ENCODE measurements around the gene GALNT9. TPM values are rescaled to one million over a fixed set of nuclear protein-coding genes. Genes with fewer than 3 reads are reported as not detected.
"Not testable (repeated sequence)": the region's sequence is repeated elsewhere in the genome, so short reads cannot be mapped to it uniquely, and the experiment has no call there.

GALNT9 gene
- polyA plus RNA-seq, 1 donor: 4.5 TPM

DNA sequence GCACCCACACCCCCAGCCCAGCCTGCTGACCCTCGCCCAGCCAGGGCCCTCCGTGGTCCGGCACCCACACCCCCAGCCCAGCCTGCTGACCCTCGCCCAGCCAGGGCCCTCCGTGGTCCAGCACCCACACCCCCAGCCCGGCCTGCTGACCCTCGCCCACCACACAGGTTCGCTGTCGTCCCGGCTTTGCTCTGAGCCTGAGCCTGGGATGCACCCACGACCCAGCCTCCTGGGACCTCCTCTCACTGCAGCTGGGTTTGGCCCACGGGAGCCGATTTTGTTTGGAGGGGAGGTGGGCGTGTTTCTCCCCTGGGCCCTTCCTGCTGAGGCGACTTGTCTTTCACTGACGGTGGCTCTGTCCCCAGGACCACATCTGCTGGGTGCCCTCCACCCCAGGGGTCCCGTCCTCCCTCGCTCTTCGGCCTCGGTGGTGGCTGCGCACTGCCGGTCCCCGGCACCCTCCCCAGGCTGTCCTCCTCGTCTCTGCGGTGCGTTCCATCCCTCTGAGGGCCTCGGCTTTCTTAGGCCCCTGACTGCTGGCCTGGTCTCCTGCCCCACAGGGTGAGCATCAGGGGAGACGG is 83.8 kb downstream of the GALNT9 start:
- Histone ChIP-seq H3K27me3 (ENCODE audit: control insufficient read depth, insufficient read depth, low read length) (no peaks in the 10 kb centered on the region), H3K9me3 (ENCODE audit: control insufficient read depth, low read depth, low read length) (peaks cover 14% of the 10 kb centered on the region), H3K27ac (ENCODE audit: low read length) (no peak overlapping the region), H3K4me1 (ENCODE audit: control insufficient read depth, insufficient read depth, low read length) (no peaks in the 10 kb centered on the region), H3K4me3 (ENCODE audit: low read length) (no peak overlapping the region), H3K36me3 (ENCODE audit: control insufficient read depth, insufficient read depth, low read length) (no peaks in the 10 kb centered on the region)
- WGBS (ENCODE audit: insufficient coverage, low lambda C conversion rate): no CpG with 5 or more reads among the region's 28 CpGs
- DNase-seq: no peak

DNA sequence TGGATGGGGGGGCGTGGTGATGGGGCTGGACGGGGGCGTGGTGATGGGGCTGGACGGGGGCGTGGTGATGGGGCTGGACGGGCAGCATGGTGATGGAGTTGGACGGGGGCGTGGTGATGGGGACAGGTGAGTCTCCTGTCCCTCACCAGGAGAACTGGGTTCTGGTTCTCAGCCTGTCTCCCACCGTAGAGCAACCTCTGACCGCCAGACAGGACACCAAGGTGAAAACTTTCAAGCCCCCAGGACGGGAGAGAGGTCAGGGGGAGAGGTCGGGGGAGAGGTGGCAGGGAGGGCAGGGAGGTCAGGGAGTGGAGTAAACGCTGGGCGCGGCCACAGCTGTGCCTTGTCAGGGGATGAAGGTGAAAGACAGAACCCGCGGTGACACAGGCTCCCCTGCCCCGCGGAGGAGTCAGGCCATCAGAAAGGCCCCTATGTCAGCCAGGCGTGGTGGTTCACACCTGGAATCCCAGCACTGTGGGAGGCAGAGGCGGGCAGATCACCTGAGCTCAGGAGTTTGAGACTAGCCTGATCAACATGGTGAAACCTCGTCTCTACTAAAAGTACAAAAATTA is 84.6 kb downstream of the GALNT9 start:
- Histone ChIP-seq H3K27ac (ENCODE audit: low read length) (no peak overlapping the region), H3K4me3 (ENCODE audit: low read length) (no peak overlapping the region), H3K9me3 (ENCODE audit: control insufficient read depth, low read depth, low read length) (peaks cover 15% of the 10 kb centered on the region), H3K27me3 (ENCODE audit: control insufficient read depth, insufficient read depth, low read length) (no peaks in the 10 kb centered on the region), H3K36me3 (ENCODE audit: control insufficient read depth, insufficient read depth, low read length) (no peaks in the 10 kb centered on the region), H3K4me1 (ENCODE audit: control insufficient read depth, insufficient read depth, low read length) (peaks cover 4% of the 10 kb centered on the region)
- no peak for DNase-seq
- WGBS (ENCODE audit: insufficient coverage, low lambda C conversion rate): no CpG with 5 or more reads among the region's 22 CpGs

DNA sequence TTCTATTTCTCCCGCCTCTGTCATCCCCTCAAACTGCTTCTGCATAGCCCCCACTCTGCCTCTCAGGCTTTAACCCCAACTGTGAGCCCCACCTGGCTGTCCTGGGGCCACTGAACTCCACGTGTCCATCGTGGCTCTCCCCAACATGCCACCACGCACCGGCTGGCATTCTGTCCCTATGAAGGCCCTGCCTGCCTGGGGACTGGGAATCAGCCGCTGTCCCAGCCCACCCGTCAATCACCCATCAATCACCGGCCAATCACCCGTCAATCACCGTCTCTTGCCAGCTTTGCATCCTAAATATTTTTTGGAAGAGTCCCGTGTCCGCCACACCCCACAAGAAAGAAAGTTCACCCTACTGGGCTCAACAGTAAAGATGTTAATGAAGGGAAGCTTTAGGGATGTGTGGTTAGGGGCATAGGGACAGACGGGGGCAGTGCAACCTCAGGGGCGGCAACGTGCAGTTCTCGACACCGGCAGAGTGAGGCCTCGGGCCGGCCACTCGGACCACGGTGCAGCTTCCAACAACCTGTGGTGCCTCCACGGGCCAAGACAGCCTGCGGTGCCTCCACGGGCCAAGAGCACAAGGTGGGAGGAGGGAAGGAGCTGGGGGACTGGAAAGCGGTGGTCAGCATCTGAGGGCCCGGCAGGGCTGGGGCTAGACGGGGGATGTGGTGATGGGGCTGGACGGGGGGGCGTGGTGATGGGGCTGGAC is 85.6 kb downstream of the GALNT9 start:
- DNase-seq: no peak
- WGBS (ENCODE audit: insufficient coverage, low lambda C conversion rate): 87% methylated on average over 5 of the region's 29 CpGs
- peaks cover 11% of the 10 kb centered on the region for H3K4me1 ChIP-seq (ENCODE audit: control insufficient read depth, insufficient read depth, low read length)
- no peaks in the 10 kb centered on the region for H3K27me3 ChIP-seq (ENCODE audit: control insufficient read depth, insufficient read depth, low read length)
- H3K36me3 ChIP-seq (ENCODE audit: control insufficient read depth, insufficient read depth, low read length): no peaks in the 10 kb centered on the region
- peaks cover 15% of the 10 kb centered on the region for H3K9me3 ChIP-seq (ENCODE audit: control insufficient read depth, low read depth, low read length)
- H3K4me3 ChIP-seq (ENCODE audit: low read length): no peak overlapping the region
- H3K27ac ChIP-seq (ENCODE audit: low read length): no peak overlapping the region

DNA sequence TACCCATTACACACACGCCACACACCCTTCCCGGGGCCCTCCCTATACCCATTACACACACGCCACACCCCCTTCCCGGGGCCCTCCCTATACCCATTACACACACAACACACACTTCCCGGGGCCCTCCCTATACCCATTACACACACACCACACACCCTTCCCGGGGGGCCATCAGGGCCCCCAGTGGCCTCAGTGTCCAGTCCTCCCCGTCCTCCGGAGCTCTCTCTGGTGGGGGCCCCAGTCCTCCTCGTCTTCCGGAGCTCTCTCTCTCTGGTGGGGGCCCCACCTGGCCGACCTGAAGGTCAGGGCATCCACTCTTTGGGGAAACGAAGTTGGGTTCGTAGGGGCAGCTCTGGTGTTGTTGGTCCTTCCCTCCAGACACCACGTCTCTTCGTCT is 86.2 kb downstream of the GALNT9 start:
- DNase-seq; H3K27me3 ChIP-seq (ENCODE audit: control insufficient read depth, insufficient read depth, low read length); H3K36me3 ChIP-seq (ENCODE audit: control insufficient read depth, insufficient read depth, low read length); H3K27ac ChIP-seq (ENCODE audit: low read length); H3K4me3 ChIP-seq (ENCODE audit: low read length): not testable (repeated sequence)
- 100% methylated on average over 2 of the region's 15 CpGs for WGBS (ENCODE audit: insufficient coverage, low lambda C conversion rate)
- H3K4me1 ChIP-seq (ENCODE audit: control insufficient read depth, insufficient read depth, low read length): peaks cover 11% of the 10 kb centered on the region
- peaks cover 15% of the 10 kb centered on the region for H3K9me3 ChIP-seq (ENCODE audit: control insufficient read depth, low read depth, low read length)

DNA sequence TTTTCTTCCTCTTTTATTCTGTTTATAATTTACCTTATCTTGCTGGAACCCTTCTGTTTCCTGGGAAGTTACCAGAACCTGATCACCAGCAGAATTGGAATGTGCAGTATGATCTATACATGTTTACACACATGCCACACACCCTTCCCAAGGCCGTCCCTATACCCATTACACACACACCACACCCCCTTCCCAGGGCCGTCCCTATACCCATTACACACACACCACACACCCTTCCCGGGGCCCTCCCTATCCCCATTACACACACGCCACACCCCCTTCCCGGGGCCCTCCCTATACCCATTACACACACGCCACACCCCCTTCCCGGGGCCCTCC is 88.8 kb downstream of the GALNT9 start:
- not testable (repeated sequence) for H3K36me3 ChIP-seq (ENCODE audit: control insufficient read depth, insufficient read depth, low read length); H3K27me3 ChIP-seq (ENCODE audit: control insufficient read depth, insufficient read depth, low read length); DNase-seq
- Histone ChIP-seq H3K4me3 (ENCODE audit: low read length) (peak overlapping the region; percentile 31), H3K27ac (ENCODE audit: low read length) (peak overlapping the region; percentile 90), H3K9me3 (ENCODE audit: control insufficient read depth, low read depth, low read length) (peaks cover 25% of the 10 kb centered on the region), H3K4me1 (ENCODE audit: control insufficient read depth, insufficient read depth, low read length) (peaks cover 11% of the 10 kb centered on the region)
- WGBS (ENCODE audit: insufficient coverage, low lambda C conversion rate): no CpG with 5 or more reads among the region's 7 CpGs

DNA sequence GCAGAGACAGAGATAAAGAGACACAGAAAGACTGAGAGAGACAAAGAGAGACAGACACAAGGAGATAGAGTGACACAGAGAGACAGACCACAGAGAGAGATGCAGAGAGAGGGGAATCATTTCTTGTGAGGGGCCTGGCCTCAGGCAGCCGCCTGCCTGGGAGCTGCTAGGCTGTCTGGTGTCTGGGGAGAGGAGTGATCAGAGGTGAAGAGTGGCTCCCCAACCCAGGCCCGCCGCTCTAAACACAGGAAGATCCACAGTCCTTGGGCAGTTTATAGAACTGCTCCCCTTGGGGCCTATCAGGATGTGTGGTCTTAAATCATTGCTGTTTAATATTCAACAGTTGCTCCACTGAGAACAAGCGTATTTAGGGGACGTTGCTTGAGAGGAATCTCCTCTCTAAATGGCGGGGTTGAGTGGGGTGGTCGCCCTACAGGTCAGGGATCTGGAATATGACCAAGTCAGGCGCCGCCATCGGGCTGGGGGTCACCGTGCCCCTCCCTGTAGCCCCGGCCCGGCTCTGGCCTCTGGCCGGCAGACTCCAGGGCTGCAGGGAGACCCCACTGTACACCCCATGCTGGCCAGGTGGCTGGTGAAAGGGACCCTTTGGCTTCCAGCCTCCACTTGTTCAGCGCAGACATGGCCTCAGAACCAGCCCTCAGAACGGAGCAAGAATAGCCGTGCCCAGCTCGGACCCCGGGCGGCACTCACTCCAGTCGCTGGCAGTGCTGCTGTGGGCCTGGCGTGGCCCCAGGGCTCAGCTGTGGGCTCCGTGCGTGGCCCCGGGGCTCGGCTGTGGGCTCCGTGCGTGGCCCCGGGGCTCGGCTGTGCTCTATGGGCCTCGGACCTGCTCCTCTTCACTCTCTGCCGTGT is 89.4 kb downstream of the GALNT9 start:
- Histone ChIP-seq H3K4me1 (ENCODE audit: control insufficient read depth, insufficient read depth, low read length) (peaks cover 11% of the 10 kb centered on the region), H3K27ac (ENCODE audit: low read length) (peak overlapping the region; percentile 90), H3K27me3 (ENCODE audit: control insufficient read depth, insufficient read depth, low read length) (no peaks in the 10 kb centered on the region), H3K9me3 (ENCODE audit: control insufficient read depth, low read depth, low read length) (peaks cover 25% of the 10 kb centered on the region), H3K4me3 (ENCODE audit: low read length) (peak overlapping the region; percentile 31), H3K36me3 (ENCODE audit: control insufficient read depth, insufficient read depth, low read length) (no peaks in the 10 kb centered on the region)
- WGBS (ENCODE audit: insufficient coverage, low lambda C conversion rate): 33% methylated on average over 1 of the region's 32 CpGs
- no peak for DNase-seq

DNA sequence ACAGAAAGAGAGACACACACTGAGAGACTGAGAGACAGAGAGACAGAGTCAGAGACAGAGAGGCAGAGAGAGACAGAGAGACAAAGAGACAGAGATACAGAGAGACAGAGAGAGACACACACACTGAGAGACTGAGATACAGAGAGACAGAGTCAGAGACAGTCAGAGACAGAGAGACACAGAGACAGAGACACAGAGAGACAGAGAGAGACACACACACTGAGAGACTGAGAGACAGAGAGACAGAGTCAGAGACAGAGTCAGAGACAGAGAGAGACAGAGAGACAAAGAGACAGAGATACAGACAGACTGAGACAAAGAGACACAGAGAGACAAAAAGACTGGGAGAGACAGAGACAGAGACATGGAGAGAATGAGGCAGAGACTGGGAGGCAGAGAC is 90.0 kb downstream of the GALNT9 start:
- no peaks in the 10 kb centered on the region for H3K27me3 ChIP-seq (ENCODE audit: control insufficient read depth, insufficient read depth, low read length)
- no peaks in the 10 kb centered on the region for H3K36me3 ChIP-seq (ENCODE audit: control insufficient read depth, insufficient read depth, low read length)
- H3K9me3 ChIP-seq (ENCODE audit: control insufficient read depth, low read depth, low read length): peaks cover 25% of the 10 kb centered on the region
- DNase-seq: no peak
- peaks cover 11% of the 10 kb centered on the region for H3K4me1 ChIP-seq (ENCODE audit: control insufficient read depth, insufficient read depth, low read length)
- H3K27ac ChIP-seq (ENCODE audit: low read length): peak overlapping the region; percentile 90
- no peak overlapping the region for H3K4me3 ChIP-seq (ENCODE audit: low read length)

DNA sequence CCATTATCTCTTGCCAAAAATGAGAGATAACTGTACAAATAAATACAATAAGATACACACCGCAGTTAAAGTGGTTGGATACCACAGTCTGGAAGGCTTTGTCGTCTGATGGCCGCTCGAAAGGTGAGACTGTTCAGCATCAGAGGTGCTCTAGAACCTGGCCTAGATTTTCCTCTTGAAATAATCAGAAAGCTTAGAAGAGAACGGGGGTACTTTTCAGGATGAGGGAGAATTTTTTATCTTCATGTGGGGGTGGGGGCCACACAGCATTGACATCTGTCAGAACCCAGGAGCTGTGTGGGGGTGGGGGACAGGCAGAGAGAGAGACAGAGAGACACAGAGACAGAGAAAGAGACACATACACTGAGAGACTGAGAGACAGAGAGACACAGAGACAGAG is 90.5 kb downstream of the GALNT9 start:
- H3K36me3 ChIP-seq (ENCODE audit: control insufficient read depth, insufficient read depth, low read length): no peaks in the 10 kb centered on the region
- H3K4me3 ChIP-seq (ENCODE audit: low read length): no peak overlapping the region
- H3K9me3 ChIP-seq (ENCODE audit: control insufficient read depth, low read depth, low read length): peaks cover 24% of the 10 kb centered on the region
- H3K4me1 ChIP-seq (ENCODE audit: control insufficient read depth, insufficient read depth, low read length): peaks cover 11% of the 10 kb centered on the region
- no peaks in the 10 kb centered on the region for H3K27me3 ChIP-seq (ENCODE audit: control insufficient read depth, insufficient read depth, low read length)
- no peak for DNase-seq
- H3K27ac ChIP-seq (ENCODE audit: low read length): no peak overlapping the region
- no CpG with 5 or more reads among the region's 5 CpGs for WGBS (ENCODE audit: insufficient coverage, low lambda C conversion rate)

DNA sequence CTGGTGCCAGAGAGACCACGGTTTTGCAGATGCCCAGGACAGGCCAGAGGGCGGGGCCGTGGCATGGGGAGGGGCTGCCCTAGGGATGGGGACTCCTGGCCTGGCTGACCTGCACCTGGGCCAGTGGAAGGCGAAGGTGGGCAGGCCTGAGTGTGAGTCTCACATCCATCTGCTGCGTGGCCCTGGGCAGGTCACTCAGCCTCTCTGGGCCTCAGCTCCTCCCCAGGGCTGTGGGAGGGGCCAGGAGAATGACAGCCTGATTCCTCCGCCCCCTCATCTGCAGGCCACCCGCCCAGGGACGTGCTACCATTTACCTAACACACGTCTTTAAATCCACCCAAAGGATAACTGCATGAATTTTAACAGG is 90.9 kb downstream of the GALNT9 start:
- DNase-seq: no peak
- Histone ChIP-seq H3K9me3 (ENCODE audit: control insufficient read depth, low read depth, low read length) (peaks cover 23% of the 10 kb centered on the region), H3K27ac (ENCODE audit: low read length) (no peak overlapping the region), H3K36me3 (ENCODE audit: control insufficient read depth, insufficient read depth, low read length) (no peaks in the 10 kb centered on the region), H3K27me3 (ENCODE audit: control insufficient read depth, insufficient read depth, low read length) (no peaks in the 10 kb centered on the region), H3K4me1 (ENCODE audit: control insufficient read depth, insufficient read depth, low read length) (peaks cover 11% of the 10 kb centered on the region), H3K4me3 (ENCODE audit: low read length) (no peak overlapping the region)
- WGBS (ENCODE audit: insufficient coverage, low lambda C conversion rate): no CpG with 5 or more reads among the region's 9 CpGs

DNA sequence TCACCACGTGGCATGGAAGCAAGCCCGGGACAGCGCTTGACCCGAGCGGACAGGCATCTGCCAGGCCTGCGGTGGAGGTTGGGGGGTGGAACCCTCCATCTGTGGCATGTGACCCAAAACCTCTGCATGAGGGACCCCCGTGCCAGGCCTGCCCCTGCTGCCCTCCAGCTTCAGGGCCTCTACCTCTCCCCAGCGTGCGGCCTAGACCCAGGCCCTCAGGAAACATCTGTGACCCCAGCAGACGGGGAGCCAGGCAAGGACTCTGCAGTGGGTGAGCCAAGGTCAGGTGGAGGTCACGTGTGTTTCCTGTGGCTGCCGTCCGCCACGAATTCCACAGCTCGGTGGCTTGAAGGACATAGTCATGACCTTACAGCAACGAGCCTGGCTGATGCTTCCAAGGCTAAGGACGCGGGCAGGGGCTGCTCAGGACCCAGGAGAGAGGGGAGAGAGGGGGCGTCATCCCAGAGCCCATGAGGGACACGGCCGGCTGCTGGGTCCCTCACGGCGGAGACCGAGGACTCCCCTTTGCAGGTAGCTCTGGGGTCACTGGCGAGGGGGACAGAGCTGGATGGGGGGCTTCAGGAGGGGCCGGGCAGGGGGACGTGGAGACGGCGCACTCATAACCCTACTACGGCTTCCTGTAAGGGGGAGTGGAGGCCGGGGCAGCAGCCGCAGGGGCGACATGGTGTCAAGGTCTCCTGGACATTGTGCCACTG is 91.5 kb downstream of the GALNT9 start:
- H3K4me1 ChIP-seq (ENCODE audit: control insufficient read depth, insufficient read depth, low read length): peaks cover 11% of the 10 kb centered on the region
- no CpG with 5 or more reads among the region's 33 CpGs for WGBS (ENCODE audit: insufficient coverage, low lambda C conversion rate)
- H3K27me3 ChIP-seq (ENCODE audit: control insufficient read depth, insufficient read depth, low read length): no peaks in the 10 kb centered on the region
- H3K36me3 ChIP-seq (ENCODE audit: control insufficient read depth, insufficient read depth, low read length): no peaks in the 10 kb centered on the region
- H3K4me3 ChIP-seq (ENCODE audit: low read length): no peak overlapping the region
- peaks cover 20% of the 10 kb centered on the region for H3K9me3 ChIP-seq (ENCODE audit: control insufficient read depth, low read depth, low read length)
- DNase-seq: no peak
- no peak overlapping the region for H3K27ac ChIP-seq (ENCODE audit: low read length)

All from large intestine (tissue), 3 donors.